Right atrium auricular region (tissue), 2 donors: ENCODE data around the gene SCYL2. TPM values are rescaled to one million over a fixed set of nuclear protein-coding genes. Genes with fewer than 3 reads are reported as not detected.

Experiments
- DNase-seq: peaks from one replicate; pipeline ENCODE4 v3.0.0-alpha.2; 2019; ENCODE audit warnings: low spot score
- H3K27ac ChIP-seq, 2 donors: fragments of 200-600 bp; sonication (generic); 1 replicate in 1 of 2; 2 replicates in 1 of 2; pipeline ENCODE4 v1.5.1; 2016 to 2019
- H3K27me3 ChIP-seq, 2 donors: fragments of 200-600 bp; sonication (generic); one replicate each; pipeline versions ENCODE4 v1.5.1 to v1.6.0; 2017 to 2019
- H3K36me3 ChIP-seq: fragments of 200-600 bp; sonication (generic); one replicate; pipeline ENCODE4 v1.5.1; 2016
- H3K4me1 ChIP-seq, 2 donors: fragments of 200-600 bp; sonication (generic); one replicate each; pipeline versions ENCODE4 v1.5.1 to v1.6.0; 2017 to 2019
- H3K4me3 ChIP-seq, 2 donors: fragments of 200-600 bp; sonication (generic); 1 replicate in 1 of 2; 2 replicates in 1 of 2; pipeline ENCODE4 v1.5.1; 2017 to 2019; ENCODE audit warnings: mild to moderate bottlenecking in 1 of 2, moderate library complexity in 1 of 2
- H3K9me3 ChIP-seq, 2 donors: fragments of 200-600 bp; sonication (generic); one replicate each; pipeline ENCODE4 v1.5.1; 2019
- CTCF ChIP-seq, 2 donors: fragments of 200-600 bp; sonication (generic); IDR thresholded peaks; one replicate each; pipeline ENCODE4 v1.5.1; 2019; ENCODE audit warnings: antibody characterized with exemption in 2 of 2
- total RNA-seq, 2 donors: library from RNA; depleted of rRNA; stranded (reverse); fragments of >200 nt; gene quantifications; one replicate each; pipeline ENCODE4 v1.1.0, GENCODE V29; 2016

Gene SCYL2
- total RNA-seq, 2 donors from 2014 or later = 21.1 to 36.9 TPM

GRCh38 chr12:100238801-100239200 is 28.2 kb upstream of the SCYL2 start:
- Histone ChIP-seq H3K27me3 (no peaks in the 10 kb centered on the region), H3K27ac (no peak overlapping the region), H3K9me3 (no peaks in the 10 kb centered on the region), H3K36me3 (no peaks in the 10 kb centered on the region), H3K4me1 (no peaks in the 10 kb centered on the region), H3K4me3 (no peak overlapping the region)
- TF ChIP-seq CTCF (IDR thresholded peaks at IDR 0.05) = no peak
- no peak for DNase-seq

- no peak for TF ChIP-seq CTCF (IDR thresholded peaks at IDR 0.05)
- no peak overlapping the region for H3K4me3 ChIP-seq
- H3K4me1 ChIP-seq = no peaks in the 10 kb centered on the region
- no peak overlapping the region for H3K27ac ChIP-seq
- H3K27me3 ChIP-seq = no peaks in the 10 kb centered on the region
- H3K36me3 ChIP-seq = no peaks in the 10 kb centered on the region
- H3K9me3 ChIP-seq = no peaks in the 10 kb centered on the region
- no peak for DNase-seq
Measured at GRCh38 chr12:100239589-100239988, 27.4 kb upstream of the SCYL2 start.

GRCh38 chr12:100243137-100243536 is 23.8 kb upstream of the SCYL2 start:
- Histone ChIP-seq H3K27me3 (no peaks in the 10 kb centered on the region), H3K9me3 (no peaks in the 10 kb centered on the region), H3K27ac (no peak overlapping the region), H3K36me3 (no peaks in the 10 kb centered on the region), H3K4me1 (no peaks in the 10 kb centered on the region), H3K4me3 (no peak overlapping the region)
- DNase-seq = no peak
- TF ChIP-seq CTCF (IDR thresholded peaks at IDR 0.05) = no peak

GRCh38 chr12:100247765-100248164 is 19.2 kb upstream of the SCYL2 start:
- no peak for DNase-seq
- H3K9me3 ChIP-seq = no peaks in the 10 kb centered on the region
- no peaks in the 10 kb centered on the region for H3K4me1 ChIP-seq
- H3K27me3 ChIP-seq = no peaks in the 10 kb centered on the region
- H3K27ac ChIP-seq = no peak overlapping the region
- no peak for TF ChIP-seq CTCF (IDR thresholded peaks at IDR 0.05)
- no peak overlapping the region for H3K4me3 ChIP-seq
- no peaks in the 10 kb centered on the region for H3K36me3 ChIP-seq

- H3K9me3 ChIP-seq = no peaks in the 10 kb centered on the region
- H3K36me3 ChIP-seq = no peaks in the 10 kb centered on the region
- H3K27me3 ChIP-seq = no peaks in the 10 kb centered on the region
- no peaks in the 10 kb centered on the region for H3K4me1 ChIP-seq
- no peak overlapping the region for H3K27ac ChIP-seq
- no peak for TF ChIP-seq CTCF (IDR thresholded peaks at IDR 0.05)
- H3K4me3 ChIP-seq = no peak overlapping the region
- no peak for DNase-seq
Measured at GRCh38 chr12:100248886-100249285, 18.1 kb upstream of the SCYL2 start.

- no peaks in the 10 kb centered on the region for H3K4me1 ChIP-seq
- H3K27ac ChIP-seq = no peak overlapping the region
- no peaks in the 10 kb centered on the region for H3K36me3 ChIP-seq
- no peaks in the 10 kb centered on the region for H3K9me3 ChIP-seq
- no peak overlapping the region for H3K4me3 ChIP-seq
- DNase-seq = no peak
- no peaks in the 10 kb centered on the region for H3K27me3 ChIP-seq
- TF ChIP-seq CTCF (IDR thresholded peaks at IDR 0.05) = no peak
Measured at GRCh38 chr12:100249941-100250340, 17.0 kb upstream of the SCYL2 start.
